Hepatocyte (in vitro differentiated cells): ENCODE data around the gene LPP. TPM values are rescaled to one million over a fixed set of nuclear protein-coding genes. Genes with fewer than 3 reads are reported as not detected.

ENCODE experiments used
- DNase-seq: peaks from one replicate; pipeline ENCODE4 v3.0.0-alpha.2; 2016; ENCODE audit warnings: low spot score
- H2AFZ ChIP-seq: fragments of 200-600 bp; sonication (generic); 2 replicates; pipeline ENCODE4 v1.6.0; 2016; ENCODE audit warnings: antibody characterized with exemption, mild to moderate bottlenecking
- H3K27ac ChIP-seq: fragments of 200-600 bp; sonication (generic); 2 replicates; pipeline ENCODE4 v1.5.1; 2016; ENCODE audit warnings: mild to moderate bottlenecking
- H3K27me3 ChIP-seq: fragments of 200-600 bp; sonication (generic); 2 replicates; pipeline ENCODE4 v1.6.1; 2016
- H3K36me3 ChIP-seq: fragments of 200-600 bp; sonication (generic); replicated peaks from 2 replicates; pipeline ENCODE4 v1.5.1; 2016; ENCODE audit warnings: low read depth; ENCODE audit not compliant: insufficient read depth
- H3K4me1 ChIP-seq: fragments of 200-600 bp; sonication (generic); 2 replicates; pipeline ENCODE4 v1.5.1; 2016; ENCODE audit warnings: mild to moderate bottlenecking, moderate library complexity; ENCODE audit not compliant: insufficient read depth
- H3K4me2 ChIP-seq: fragments of 200-600 bp; sonication (generic); 2 replicates; pipeline ENCODE4 v1.6.0; 2016
- H3K4me3 ChIP-seq: fragments of 200-600 bp; sonication (generic); 2 replicates; pipeline ENCODE4 v1.5.1; 2016; ENCODE audit warnings: mild to moderate bottlenecking
- H3K79me2 ChIP-seq: fragments of 200-600 bp; sonication (generic); 2 replicates; pipeline ENCODE4 v1.6.0; 2017; ENCODE audit warnings: mild to moderate bottlenecking
- H3K9me2 ChIP-seq: fragments of 200-600 bp; sonication (generic); replicated peaks from 2 replicates; pipeline ENCODE4 v1.6.0; 2017; ENCODE audit warnings: mild to moderate bottlenecking; ENCODE audit not compliant: insufficient read depth
- H3K9me3 ChIP-seq: fragments of 200-600 bp; sonication (generic); 2 replicates; pipeline ENCODE4 v1.5.1; 2016; ENCODE audit warnings: low read depth, mild to moderate bottlenecking
- H4K20me1 ChIP-seq: fragments of 200-600 bp; sonication (generic); 2 replicates; pipeline ENCODE4 v1.6.0; 2016; ENCODE audit warnings: mild to moderate bottlenecking; ENCODE audit not compliant: insufficient read depth, poor library complexity, severe bottlenecking
- CTCF ChIP-seq: fragments of 200-600 bp; sonication (generic); IDR thresholded peaks from 2 replicates; pipeline ENCODE4 v1.5.1; 2016; ENCODE audit warnings: antibody characterized with exemption, mild to moderate bottlenecking; ENCODE audit not compliant: poor library complexity
- EZH2 ChIP-seq: fragments of 200-600 bp; sonication (generic); IDR thresholded peaks from 2 replicates; pipeline ENCODE4 v1.6.1; 2016; ENCODE audit warnings: antibody characterized with exemption, mild to moderate bottlenecking, borderline replicate concordance
- EZH2phosphoT487 ChIP-seq: fragments of 200-600 bp; sonication (generic); IDR thresholded peaks from one replicate; pipeline ENCODE4 v1.6.1; 2018; ENCODE audit warnings: antibody characterized with exemption, mild to moderate bottlenecking, low read depth, moderate library complexity; ENCODE audit not compliant: unreplicated experiment, severe bottlenecking
- WGBS: methylation state at CpG from one replicate; pipeline ENCODE4 v1.1.6; 2016; ENCODE audit warnings: low lambda C conversion rate; ENCODE audit errors: missing lambda C conversion rate; 5-methylcytosine and 5-hydroxymethylcytosine counted together
- polyA plus RNA-seq: library from polyadenylated mRNA; unstranded; fragments of >200 nt; fragmentation: Nextera tagmentation; extraction: Ambion mirVana; gene quantifications from 2 replicates; pipeline ENCODE4 v1.2.1, GENCODE V29; 2016
- total RNA-seq: library from RNA; depleted of rRNA; stranded (reverse); fragments of >200 nt; gene quantifications from 2 replicates; pipeline ENCODE4 v1.2.3, GENCODE V29; 2014

LPP gene
- total and polyA plus RNA-seq, 2 experiments from 2014 or later: 53.2 to 73.8 TPM

DNA sequence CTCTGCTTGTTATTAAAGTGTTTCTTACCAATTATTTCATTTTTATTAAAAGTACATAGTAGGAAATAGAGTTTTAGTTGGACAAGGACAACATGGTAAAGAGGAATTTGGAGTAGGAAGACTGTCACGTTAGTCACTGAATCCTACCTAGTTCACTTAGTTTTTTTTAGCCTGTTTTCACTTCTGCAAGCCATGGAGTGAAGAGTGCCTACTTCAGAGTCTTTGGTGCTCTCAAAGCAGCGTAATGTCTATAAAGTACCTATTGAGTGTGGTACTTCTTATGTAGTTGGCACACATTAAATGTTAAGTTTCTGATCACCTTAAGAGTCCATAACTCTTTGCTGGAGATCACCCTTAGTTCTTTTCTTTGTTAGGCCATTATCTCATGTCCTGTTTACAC lies 78.7 kb downstream of the LPP start:
- Histone ChIP-seq H3K9me2 (no peaks in the 10 kb centered on the region), H3K4me3 (no peak overlapping the region), H3K9me3 (no peaks in the 10 kb centered on the region), H3K27ac (no peak overlapping the region), H3K36me3 (no peaks in the 10 kb centered on the region), H3K27me3 (no peaks in the 10 kb centered on the region), H4K20me1 (no peaks in the 10 kb centered on the region), H3K4me1 (no peaks in the 10 kb centered on the region), H3K79me2 (peaks cover 98% of the 10 kb centered on the region), H3K4me2 (no peak overlapping the region), H2AFZ (no peak overlapping the region)
- TF ChIP-seq EZH2phosphoT487 (no peak), EZH2 (no peak), CTCF (no peak)
- WGBS: 48% methylated on average over 2 of the region's 2 CpGs
- no peak for DNase-seq

- no peak overlapping the region for H3K4me3 ChIP-seq
- H2AFZ ChIP-seq: no peak overlapping the region
- H3K4me1 ChIP-seq: peaks cover 3% of the 10 kb centered on the region
- no peaks in the 10 kb centered on the region for H3K9me2 ChIP-seq
- WGBS: 96% methylated on average over 1 of the region's 1 CpG
- H3K9me3 ChIP-seq: no peaks in the 10 kb centered on the region
- H3K4me2 ChIP-seq: no peak overlapping the region
- H4K20me1 ChIP-seq: no peaks in the 10 kb centered on the region
- no peak overlapping the region for H3K27ac ChIP-seq
- no peak for DNase-seq
- H3K79me2 ChIP-seq: peaks cover 95% of the 10 kb centered on the region
- TF ChIP-seq EZH2: no peak
- TF ChIP-seq EZH2phosphoT487: no peak
- no peak for TF ChIP-seq CTCF
- H3K27me3 ChIP-seq: no peaks in the 10 kb centered on the region
- no peaks in the 10 kb centered on the region for H3K36me3 ChIP-seq
Measured at GRCh38 chr3:188233320-188233719, 79.4 kb downstream of the LPP start.

DNA sequence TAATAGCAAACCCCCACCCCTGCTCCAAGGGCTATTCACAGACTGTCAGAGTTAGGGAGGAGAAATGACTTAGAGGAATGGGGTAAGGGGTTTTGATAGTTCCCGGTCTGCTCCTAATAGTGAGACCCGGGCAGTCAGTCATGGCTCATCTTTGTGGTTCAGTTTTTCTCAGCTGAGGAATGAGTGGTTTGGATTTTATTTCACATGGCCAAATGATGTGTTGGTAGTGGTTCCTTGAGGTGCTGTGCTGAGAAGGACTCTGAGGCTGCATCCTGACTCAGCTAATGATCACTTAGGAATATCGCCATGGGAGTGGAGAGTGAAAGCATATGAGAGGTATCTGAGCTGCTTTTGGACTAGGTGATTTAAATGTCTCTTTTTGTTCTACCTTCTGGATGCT lies 80.2 kb downstream of the LPP start:
- Histone ChIP-seq H3K4me1 (peaks cover 5% of the 10 kb centered on the region), H3K79me2 (peaks cover 91% of the 10 kb centered on the region)
- no peak for DNase-seq

More for the DNA sequence above, 80.2 kb downstream of the LPP start:
- Histone ChIP-seq H3K4me2 (no peak overlapping the region), H3K27me3 (no peaks in the 10 kb centered on the region), H4K20me1 (no peaks in the 10 kb centered on the region), H3K27ac (no peak overlapping the region), H3K4me3 (no peak overlapping the region), H2AFZ (no peak overlapping the region), H3K9me2 (no peaks in the 10 kb centered on the region), H3K36me3 (no peaks in the 10 kb centered on the region), H3K9me3 (no peaks in the 10 kb centered on the region)
- TF ChIP-seq CTCF: no peak
- no peak for TF ChIP-seq EZH2phosphoT487
- no peak for TF ChIP-seq EZH2
- 98% methylated on average over 3 of the region's 3 CpGs for WGBS
